Measurements from ENCODE around the gene NEK9. TPM values are rescaled to one million over a fixed set of nuclear protein-coding genes. Genes with fewer than 3 reads are reported as not detected.

NEK9 gene
- total RNA-seq, 2 donors from 2014 or later = 26.4 to 38.4 TPM

DNA sequence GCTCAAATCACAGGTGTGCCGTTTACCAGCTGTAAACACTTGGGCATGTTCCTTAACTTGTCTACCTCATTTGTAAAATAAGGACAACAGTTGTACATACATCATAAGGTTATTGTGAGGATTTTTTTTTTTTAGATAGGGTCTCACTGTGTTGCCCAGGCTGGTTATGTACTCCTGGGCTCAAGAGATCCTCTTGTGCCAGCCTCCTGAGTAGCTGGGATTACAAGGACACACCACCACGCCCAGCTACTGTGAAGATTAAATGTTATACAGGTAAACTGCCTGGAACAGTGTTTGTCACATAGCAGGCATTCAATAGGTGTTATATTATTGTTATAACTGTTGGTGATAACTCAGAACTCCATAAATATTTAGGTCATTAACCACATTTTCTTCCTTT lies 36.8 kb upstream of the NEK9 start:
- 60 to 66% methylated on average over 2 of the region's 2 CpGs for WGBS, 2 donors
- intact Hi-C loops (cut with DNase I) = no loop called here
- DNase-seq (no peak), ATAC-seq (no peak)
- Histone ChIP-seq H3K4me3 (no peak overlapping the region), H3K9me3 (no peaks in the 10 kb centered on the region), H3K27ac (no peak overlapping the region), H3K27me3 (no peaks in the 10 kb centered on the region), H3K36me3 (replicated peaks in 1 of 2; ENCODE audit: insufficient read depth in 1 of 2, low read depth in 2 of 2) (no peaks in the 10 kb centered on the region), H3K4me1 (peaks cover 76% of the 10 kb centered on the region)
- TF ChIP-seq, protein P1, sequence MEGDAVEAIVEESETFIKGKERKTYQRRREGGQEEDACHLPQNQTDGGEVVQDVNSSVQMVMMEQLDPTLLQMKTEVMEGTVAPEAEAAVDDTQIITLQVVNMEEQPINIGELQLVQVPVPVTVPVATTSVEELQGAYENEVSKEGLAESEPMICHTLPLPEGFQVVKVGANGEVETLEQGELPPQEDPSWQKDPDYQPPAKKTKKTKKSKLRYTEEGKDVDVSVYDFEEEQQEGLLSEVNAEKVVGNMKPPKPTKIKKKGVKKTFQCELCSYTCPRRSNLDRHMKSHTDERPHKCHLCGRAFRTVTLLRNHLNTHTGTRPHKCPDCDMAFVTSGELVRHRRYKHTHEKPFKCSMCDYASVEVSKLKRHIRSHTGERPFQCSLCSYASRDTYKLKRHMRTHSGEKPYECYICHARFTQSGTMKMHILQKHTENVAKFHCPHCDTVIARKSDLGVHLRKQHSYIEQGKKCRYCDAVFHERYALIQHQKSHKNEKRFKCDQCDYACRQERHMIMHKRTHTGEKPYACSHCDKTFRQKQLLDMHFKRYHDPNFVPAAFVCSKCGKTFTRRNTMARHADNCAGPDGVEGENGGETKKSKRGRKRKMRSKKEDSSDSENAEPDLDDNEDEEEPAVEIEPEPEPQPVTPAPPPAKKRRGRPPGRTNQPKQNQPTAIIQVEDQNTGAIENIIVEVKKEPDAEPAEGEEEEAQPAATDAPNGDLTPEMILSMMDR (IDR thresholded peaks at IDR 0.05) = no peak
- TF ChIP-seq POLR2A (IDR thresholded peaks at IDR 0.05) = no peak

DNA sequence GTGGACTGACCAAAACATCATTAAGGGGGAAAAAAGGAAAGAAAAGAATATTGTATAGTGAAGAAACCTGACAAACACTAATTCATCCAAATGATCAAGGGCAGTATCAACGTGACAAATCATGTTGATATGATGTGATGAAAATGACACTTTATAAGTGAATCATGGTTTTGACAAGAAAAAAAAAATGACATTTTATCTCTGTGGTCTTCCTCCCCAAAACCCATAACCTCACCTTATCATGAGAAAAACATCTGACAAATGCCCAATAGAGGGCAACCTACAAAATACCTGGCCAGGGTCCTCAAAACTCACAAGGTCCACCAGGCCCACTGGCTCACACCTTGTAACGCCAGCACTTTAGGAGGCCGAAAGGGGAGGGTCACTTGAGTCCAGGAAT lies 35.8 kb upstream of the NEK9 start:
- Histone ChIP-seq H3K9me3 (no peaks in the 10 kb centered on the region), H3K27me3 (no peaks in the 10 kb centered on the region), H3K36me3 (replicated peaks in 1 of 2; ENCODE audit: insufficient read depth in 1 of 2, low read depth in 2 of 2) (no peaks in the 10 kb centered on the region), H3K4me1 (peaks cover 74% of the 10 kb centered on the region), H3K27ac (peak overlapping the region in 1 of 4 donors; percentile 28), H3K4me3 (no peak overlapping the region)
- WGBS, 2 donors = 58 to 61% methylated on average over 3 of the region's 3 CpGs
- ATAC-seq (no peak), DNase-seq (no peak)
- intact Hi-C loops (cut with DNase I) = no loop called here
- TF ChIP-seq, protein P1 (IDR thresholded peaks at IDR 0.05) = no peak
- no peak for TF ChIP-seq POLR2A (IDR thresholded peaks at IDR 0.05)

DNA sequence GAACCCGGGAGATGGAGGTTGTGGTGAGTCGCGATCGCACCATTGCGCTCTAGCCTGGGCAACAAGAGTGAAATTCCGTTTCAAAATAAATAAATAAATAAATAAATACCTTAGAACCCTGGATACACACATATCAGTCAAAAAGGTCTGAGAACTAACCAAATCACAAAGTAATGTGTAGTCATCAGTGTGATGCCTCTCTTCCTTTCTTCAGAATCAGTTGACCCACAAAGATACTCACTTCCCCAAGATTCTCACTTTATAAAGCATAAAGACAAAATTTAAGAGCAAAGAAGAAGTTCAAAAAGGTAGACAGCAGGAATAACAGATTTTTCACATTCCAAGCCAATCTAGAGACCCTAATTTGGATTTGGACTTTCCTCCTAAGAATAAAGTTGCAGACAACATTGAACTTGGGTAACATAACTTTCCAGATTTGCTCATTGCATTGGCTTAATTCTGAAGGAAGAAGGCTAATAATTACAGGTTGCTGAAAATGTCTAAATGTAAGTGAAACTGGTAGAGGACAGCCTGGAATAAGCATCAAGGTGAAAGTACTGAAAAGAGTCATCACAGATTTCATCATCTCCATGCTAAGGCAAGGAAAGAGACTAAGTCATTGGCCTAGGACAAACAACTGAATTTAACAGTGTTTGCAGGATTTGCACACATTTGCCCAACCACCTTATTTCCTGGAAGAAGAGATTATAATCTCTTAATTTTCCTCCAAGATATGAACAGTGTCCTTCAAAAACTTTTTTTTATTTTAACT lies 32.2 kb upstream of the NEK9 start:
- TF ChIP-seq, protein P1 (IDR thresholded peaks at IDR 0.05) = no peak
- no peak for TF ChIP-seq POLR2A (IDR thresholded peaks at IDR 0.05)
- no peak for ATAC-seq
- peak overlapping the region in 1 of 4 donors; percentile 24 for H3K27ac ChIP-seq
- intact Hi-C loops (cut with DNase I) = no loop called here
- 86 to 94% methylated on average over 6 of the region's 6 CpGs for WGBS, 2 donors
- no peaks in the 10 kb centered on the region for H3K36me3 ChIP-seq (replicated peaks in 1 of 2; ENCODE audit: insufficient read depth in 1 of 2, low read depth in 2 of 2)
- H3K4me3 ChIP-seq = no peak overlapping the region
- peaks cover 50% of the 10 kb centered on the region for H3K4me1 ChIP-seq
- H3K27me3 ChIP-seq = no peaks in the 10 kb centered on the region
- H3K9me3 ChIP-seq = no peaks in the 10 kb centered on the region
- no peak for DNase-seq

DNA sequence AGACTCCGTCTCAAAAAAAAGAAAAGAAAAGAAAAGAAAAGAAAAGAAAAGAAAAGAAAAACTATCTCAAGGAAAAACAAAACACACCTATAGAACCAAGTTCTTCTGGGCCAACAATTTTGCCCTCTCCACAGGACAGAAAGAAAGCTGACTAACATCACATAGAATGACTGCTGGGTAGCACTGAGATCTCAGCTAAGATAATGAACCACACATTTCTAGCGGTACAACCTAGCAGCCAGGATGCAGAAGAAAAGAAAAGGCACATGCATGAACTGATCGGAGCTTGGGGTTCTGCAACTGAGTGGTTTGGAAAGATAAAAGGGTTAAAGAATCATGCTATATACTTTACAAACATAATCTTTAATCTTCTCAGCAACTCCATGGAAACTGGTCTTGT lies 30.1 kb upstream of the NEK9 start:
- H3K36me3 ChIP-seq (replicated peaks in 1 of 2; ENCODE audit: insufficient read depth in 1 of 2, low read depth in 2 of 2) = no peaks in the 10 kb centered on the region
- WGBS, 2 donors = 77 to 89% methylated on average over 3 of the region's 3 CpGs
- ATAC-seq (no peak), DNase-seq (no peak)
- no peaks in the 10 kb centered on the region for H3K27me3 ChIP-seq
- TF ChIP-seq, protein P1 (IDR thresholded peaks at IDR 0.05) = no peak
- TF ChIP-seq POLR2A (IDR thresholded peaks at IDR 0.05) = no peak
- H3K4me1 ChIP-seq = peaks cover 60% of the 10 kb centered on the region
- intact Hi-C loops (cut with DNase I) = no loop called here
- H3K27ac ChIP-seq = peak overlapping the region in 1 of 4 donors; percentile 8
- H3K9me3 ChIP-seq = no peaks in the 10 kb centered on the region
- no peak overlapping the region for H3K4me3 ChIP-seq

DNA sequence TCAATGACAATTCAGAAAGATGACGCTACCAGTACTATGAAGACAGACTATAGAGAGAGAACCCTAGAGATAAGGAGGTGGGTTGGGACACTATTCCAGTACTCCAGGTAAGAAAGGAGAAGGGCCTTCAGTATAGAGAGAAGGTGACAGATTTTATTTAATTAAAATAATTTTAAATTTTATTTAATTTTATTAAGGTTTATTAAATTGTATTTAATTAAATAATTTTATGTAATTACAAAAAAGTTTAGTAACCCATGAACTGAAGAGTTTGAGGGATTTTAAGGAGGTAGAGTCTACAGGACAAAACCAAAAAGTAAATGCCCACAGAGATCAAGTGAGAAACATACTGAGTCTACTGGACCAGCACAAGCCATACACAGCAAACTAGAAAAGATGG lies 29.3 kb upstream of the NEK9 start:
- TF ChIP-seq, protein P1 (IDR thresholded peaks at IDR 0.05) = no peak
- no peak for TF ChIP-seq POLR2A (IDR thresholded peaks at IDR 0.05)
- no peak for ATAC-seq
- no peak overlapping the region for H3K27ac ChIP-seq
- no peaks in the 10 kb centered on the region for H3K36me3 ChIP-seq (replicated peaks in 1 of 2; ENCODE audit: insufficient read depth in 1 of 2, low read depth in 2 of 2)
- H3K27me3 ChIP-seq = no peaks in the 10 kb centered on the region
- intact Hi-C loops (cut with DNase I) = no loop called here
- H3K4me3 ChIP-seq = no peak overlapping the region
- 96 to 97% methylated on average over 1 of the region's 1 CpG for WGBS, 2 donors
- H3K4me1 ChIP-seq = peaks cover 57% of the 10 kb centered on the region
- no peak for DNase-seq
- H3K9me3 ChIP-seq = no peaks in the 10 kb centered on the region

Measured in body of pancreas (tissue), 4 donors.